Keratinocyte (primary cell): ENCODE results near the gene DNASE1L2. TPM values are rescaled to one million over a fixed set of nuclear protein-coding genes. Genes with fewer than 3 reads are reported as not detected.

Experiments
- DNase-seq: peaks from one replicate; pipeline ENCODE4 v3.0.0-alpha.2; 2011; ENCODE audit warnings: low read depth, missing footprints, low spot score
- FAIRE-seq: peaks from 2 replicates; lab custom pipeline; 2011; peaks lifted over from hg19 to GRCh38; lab: Jason Lieb, UNC
- H2AFZ ChIP-seq: 2 replicates; pipeline ENCODE4 v1.6.0; 2012; ENCODE audit warnings: low read length, control low read depth, inconsistent platforms; ENCODE audit not compliant: control insufficient read depth
- H3K27ac ChIP-seq: 2 replicates; pipeline ENCODE4 v1.5.1; 2011; ENCODE audit warnings: low read length; ENCODE audit not compliant: control insufficient read depth, insufficient read depth
- H3K27me3 ChIP-seq: 3 replicates; pipeline ENCODE4 v1.6.0; 2011; ENCODE audit warnings: low read length; ENCODE audit not compliant: control insufficient read depth, insufficient read depth; ENCODE audit errors: extremely low read depth
- H3K36me3 ChIP-seq, 2 experiments: 2 replicates in 1 of 2; 3 replicates in 1 of 2; pipeline ENCODE4 v1.5.1; 2011; ENCODE audit warnings: low read length in 2 of 2, mild to moderate bottlenecking in 1 of 2; ENCODE audit not compliant: control insufficient read depth in 2 of 2, insufficient read depth in 2 of 2; ENCODE audit errors: extremely low read depth in 1 of 2
- H3K4me1 ChIP-seq: 3 replicates; pipeline ENCODE4 v1.5.1; 2011; ENCODE audit warnings: low read length; ENCODE audit not compliant: control insufficient read depth, insufficient read depth; ENCODE audit errors: extremely low read depth
- H3K4me2 ChIP-seq: 3 replicates; pipeline ENCODE4 v1.6.0; 2011; ENCODE audit warnings: low read depth, low read length; ENCODE audit not compliant: control insufficient read depth, insufficient read depth; ENCODE audit errors: extremely low read depth
- H3K4me3 ChIP-seq, 3 experiments: fragments of 200-600 bp in 1 of 3; sonication (generic) in 1 of 3; 2 replicates in 2 of 3; 3 replicates in 1 of 3; pipeline ENCODE4 v1.5.1; 2011 to 2016; ENCODE audit warnings: low read length in 3 of 3, mild to moderate bottlenecking in 3 of 3, control low read depth in 2 of 3, inconsistent platforms in 1 of 3, low read depth in 1 of 3, mixed read lengths in 1 of 3, mixed run types in 1 of 3, moderate library complexity in 1 of 3; ENCODE audit not compliant: control insufficient read depth in 2 of 3, insufficient read depth in 2 of 3; ENCODE audit errors: extremely low read depth in 1 of 3
- H3K79me2 ChIP-seq: 2 replicates; pipeline ENCODE4 v1.6.0; 2012; ENCODE audit warnings: low read length; ENCODE audit not compliant: control insufficient read depth, insufficient read depth
- H3K9ac ChIP-seq: 3 replicates; pipeline ENCODE4 v1.6.0; 2011; ENCODE audit warnings: low read length; ENCODE audit not compliant: control insufficient read depth, insufficient read depth; ENCODE audit errors: extremely low read depth
- H3K9me1 ChIP-seq: 3 replicates; pipeline ENCODE4 v1.6.0; 2011; ENCODE audit warnings: low read length; ENCODE audit not compliant: control insufficient read depth, insufficient read depth; ENCODE audit errors: extremely low read depth
- H3K9me3 ChIP-seq: 2 replicates; pipeline ENCODE4 v1.5.1; 2012; ENCODE audit warnings: low read depth, low read length; ENCODE audit not compliant: control insufficient read depth
- H4K20me1 ChIP-seq: 3 replicates; pipeline ENCODE4 v1.6.0; 2011; ENCODE audit warnings: low read length; ENCODE audit not compliant: control insufficient read depth, insufficient read depth; ENCODE audit errors: extremely low read depth
- EZH2 ChIP-seq: IDR thresholded peaks from one replicate; pipeline ENCODE4 v1.6.1; 2012; ENCODE audit warnings: inconsistent platforms, mild to moderate bottlenecking, low read length, moderate library complexity
- dilution Hi-C: fragments of 300-500 bp; cut with MboI; formaldehyde crosslinking; loops from one replicate; pipeline ENCODE4 v1.7.0; 2020; ENCODE audit warnings: low sequenced_read_pairs; ENCODE audit not compliant: extremely low pct_ligation_motif_present
- polyA plus RNA-seq, 5 experiments: library from polyadenylated mRNA; depleted of rRNA in 3 of 5; stranded (reverse) in 3 of 5; stranded (forward) in 1 of 5; unstranded in 1 of 5; fragments of >200 nt; gene quantifications; 1 replicate in 1 of 5; 2 replicates in 3 of 5; 3 replicates in 1 of 5; pipeline versions ENCODE4 v1.2.1 to v1.2.3, GENCODE V29; 2011 to 2012; ENCODE audit warnings: missing spikeins in 2 of 5, low read depth in 1 of 5, low replicate concordance in 1 of 5
- TF ChIP-seq, protein P1 (sequence below), 3 experiments: IDR thresholded peaks in 1 of 3; conservative IDR thresholded peaks in 1 of 3; optimal IDR thresholded peaks in 1 of 3; 2 replicates in 2 of 3; 3 replicates in 1 of 3; pipeline versions ENCODE3 to v1.5.1; 2011; ENCODE audit warnings: low read length in 3 of 3, mild to moderate bottlenecking in 3 of 3, moderate library complexity in 2 of 3, control low read depth in 1 of 3, inconsistent platforms in 1 of 3; ENCODE audit not compliant: insufficient read depth in 2 of 3; ENCODE audit errors: extremely low read depth in 1 of 3

Gene DNASE1L2
- polyA plus RNA-seq, 1 donor (not counting 4 experiments of a cell fraction or from before 2014, with no cell fraction given) = 0.31 TPM

DNA sequence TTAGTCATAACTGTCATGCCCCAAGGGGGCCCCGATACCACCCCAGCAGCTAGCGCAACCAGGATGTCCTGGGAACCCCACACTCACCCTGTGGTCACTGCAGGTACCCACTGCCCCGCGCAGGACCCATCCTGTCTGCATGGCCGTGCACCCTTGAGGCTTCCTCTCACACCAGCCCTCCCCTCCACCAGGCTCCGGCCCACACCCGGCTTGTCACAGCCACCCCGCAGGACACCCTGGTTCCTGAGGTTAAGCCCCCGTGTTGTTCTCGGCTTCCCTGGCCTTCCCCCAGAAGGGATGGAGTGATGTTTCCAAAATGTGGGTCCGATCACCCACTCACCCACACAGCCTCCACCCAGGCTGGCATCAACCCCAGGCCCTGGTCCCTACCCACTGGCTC lies 7.5 kb downstream of the DNASE1L2 start:
- Histone ChIP-seq H2AFZ (no peak overlapping the region), H3K79me2 (peaks cover 4% of the 10 kb centered on the region), H3K4me2 (no peak overlapping the region), H3K27ac (no peak overlapping the region), H3K4me3 (no peak overlapping the region), H3K9ac (no peak overlapping the region), H3K9me3 (no peaks in the 10 kb centered on the region), H4K20me1 (no peaks in the 10 kb centered on the region), H3K36me3 (peaks cover 21 to 27% of the 10 kb centered on the region in 2 experiments), H3K9me1 (no peaks in the 10 kb centered on the region), H3K27me3 (no peaks in the 10 kb centered on the region), H3K4me1 (peaks cover 3% of the 10 kb centered on the region)
- no peak for TF ChIP-seq EZH2
- TF ChIP-seq, protein P1, sequence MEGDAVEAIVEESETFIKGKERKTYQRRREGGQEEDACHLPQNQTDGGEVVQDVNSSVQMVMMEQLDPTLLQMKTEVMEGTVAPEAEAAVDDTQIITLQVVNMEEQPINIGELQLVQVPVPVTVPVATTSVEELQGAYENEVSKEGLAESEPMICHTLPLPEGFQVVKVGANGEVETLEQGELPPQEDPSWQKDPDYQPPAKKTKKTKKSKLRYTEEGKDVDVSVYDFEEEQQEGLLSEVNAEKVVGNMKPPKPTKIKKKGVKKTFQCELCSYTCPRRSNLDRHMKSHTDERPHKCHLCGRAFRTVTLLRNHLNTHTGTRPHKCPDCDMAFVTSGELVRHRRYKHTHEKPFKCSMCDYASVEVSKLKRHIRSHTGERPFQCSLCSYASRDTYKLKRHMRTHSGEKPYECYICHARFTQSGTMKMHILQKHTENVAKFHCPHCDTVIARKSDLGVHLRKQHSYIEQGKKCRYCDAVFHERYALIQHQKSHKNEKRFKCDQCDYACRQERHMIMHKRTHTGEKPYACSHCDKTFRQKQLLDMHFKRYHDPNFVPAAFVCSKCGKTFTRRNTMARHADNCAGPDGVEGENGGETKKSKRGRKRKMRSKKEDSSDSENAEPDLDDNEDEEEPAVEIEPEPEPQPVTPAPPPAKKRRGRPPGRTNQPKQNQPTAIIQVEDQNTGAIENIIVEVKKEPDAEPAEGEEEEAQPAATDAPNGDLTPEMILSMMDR (optimal IDR thresholded peaks at IDR 0.05 in 1 of 3, IDR thresholded peaks at IDR 0.05 in 1 of 3, conservative IDR thresholded peaks at IDR 0.05 in 1 of 3; ENCODE audit: extremely low read depth in 1 of 3, insufficient read depth in 2 of 3, low read length in 3 of 3) = no peak
- FAIRE-seq (no peak), DNase-seq (no peak)
- dilution Hi-C loops = no loop called here

DNA sequence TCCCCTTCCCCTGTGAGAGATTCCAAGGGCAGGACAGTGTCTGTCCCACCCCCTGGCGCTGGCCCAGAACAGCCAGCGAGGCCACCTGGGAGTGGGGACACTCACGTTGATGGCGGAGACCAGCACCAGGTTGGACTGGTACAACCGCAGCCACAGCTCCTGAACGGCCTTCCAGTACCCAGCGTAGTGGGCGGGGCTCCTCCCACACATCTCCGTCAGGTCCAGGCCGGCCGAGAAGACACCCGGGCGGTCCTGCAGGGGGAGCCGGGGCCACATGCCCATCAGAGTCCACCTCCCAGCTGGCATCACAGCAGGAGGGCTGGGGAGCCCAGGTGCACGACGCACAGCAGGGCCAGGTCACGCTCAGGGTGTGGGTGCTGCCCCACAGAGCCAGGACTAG lies 8.1 kb downstream of the DNASE1L2 start:
- no peaks in the 10 kb centered on the region for H3K9me1 ChIP-seq
- H3K27me3 ChIP-seq = no peaks in the 10 kb centered on the region
- FAIRE-seq (no peak), DNase-seq (no peak)
- H3K36me3 ChIP-seq = peaks cover 21 to 27% of the 10 kb centered on the region in 2 experiments
- H2AFZ ChIP-seq = no peak overlapping the region
- dilution Hi-C loops = no loop called here
- no peaks in the 10 kb centered on the region for H3K9me3 ChIP-seq
- no peak overlapping the region for H3K4me2 ChIP-seq
- peaks cover 3% of the 10 kb centered on the region for H3K4me1 ChIP-seq
- TF ChIP-seq EZH2 = no peak
- TF ChIP-seq, protein P1 (optimal IDR thresholded peaks at IDR 0.05 in 1 of 3, IDR thresholded peaks at IDR 0.05 in 1 of 3, conservative IDR thresholded peaks at IDR 0.05 in 1 of 3; ENCODE audit: extremely low read depth in 1 of 3, insufficient read depth in 2 of 3, low read length in 3 of 3) = no peak
- H3K79me2 ChIP-seq = peaks cover 7% of the 10 kb centered on the region
- no peak overlapping the region for H3K27ac ChIP-seq
- H4K20me1 ChIP-seq = no peaks in the 10 kb centered on the region
- no peak overlapping the region for H3K4me3 ChIP-seq
- no peak overlapping the region for H3K9ac ChIP-seq
